ENCODE data around the gene IRF5.

The IRF5 gene

DNA sequence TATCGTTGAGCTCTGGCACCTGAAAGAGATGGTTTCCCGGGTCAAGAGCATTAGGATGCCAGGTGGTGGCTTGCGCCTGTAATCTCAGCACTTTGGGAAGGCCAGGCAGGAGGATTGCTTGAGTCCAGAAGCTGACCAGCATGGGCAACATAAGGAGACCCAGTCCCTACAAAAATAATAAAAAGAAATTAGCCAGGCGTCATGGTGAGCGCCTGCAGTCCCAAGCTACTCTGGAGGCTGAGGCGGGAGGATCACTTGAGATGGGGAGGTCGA lies 21.1 kb upstream of the IRF5 start:
- H3K9ac ChIP-seq (ENCODE audit: low read length) = no peak overlapping the region
- no peaks in the 10 kb centered on the region for H3K9me3 ChIP-seq (replicated peaks; ENCODE audit: insufficient read depth, low read length)
- H3K4me2 ChIP-seq (ENCODE audit: low read depth, low read length) = no peak overlapping the region
- H3K4me3 ChIP-seq (ENCODE audit: low read length) = no peak overlapping the region
- H3K27me3 ChIP-seq (replicated peaks; ENCODE audit: insufficient read depth, low read length) = peaks cover 9% of the 10 kb centered on the region
- TF ChIP-seq EZH2phosphoT487 (IDR thresholded peaks at IDR 0.05; ENCODE audit: low read length) = no peak
- no peak for TF ChIP-seq EZH2 (optimal IDR thresholded peaks at IDR 0.05; ENCODE audit: low read depth, low read length)
- TF ChIP-seq, protein P1, sequence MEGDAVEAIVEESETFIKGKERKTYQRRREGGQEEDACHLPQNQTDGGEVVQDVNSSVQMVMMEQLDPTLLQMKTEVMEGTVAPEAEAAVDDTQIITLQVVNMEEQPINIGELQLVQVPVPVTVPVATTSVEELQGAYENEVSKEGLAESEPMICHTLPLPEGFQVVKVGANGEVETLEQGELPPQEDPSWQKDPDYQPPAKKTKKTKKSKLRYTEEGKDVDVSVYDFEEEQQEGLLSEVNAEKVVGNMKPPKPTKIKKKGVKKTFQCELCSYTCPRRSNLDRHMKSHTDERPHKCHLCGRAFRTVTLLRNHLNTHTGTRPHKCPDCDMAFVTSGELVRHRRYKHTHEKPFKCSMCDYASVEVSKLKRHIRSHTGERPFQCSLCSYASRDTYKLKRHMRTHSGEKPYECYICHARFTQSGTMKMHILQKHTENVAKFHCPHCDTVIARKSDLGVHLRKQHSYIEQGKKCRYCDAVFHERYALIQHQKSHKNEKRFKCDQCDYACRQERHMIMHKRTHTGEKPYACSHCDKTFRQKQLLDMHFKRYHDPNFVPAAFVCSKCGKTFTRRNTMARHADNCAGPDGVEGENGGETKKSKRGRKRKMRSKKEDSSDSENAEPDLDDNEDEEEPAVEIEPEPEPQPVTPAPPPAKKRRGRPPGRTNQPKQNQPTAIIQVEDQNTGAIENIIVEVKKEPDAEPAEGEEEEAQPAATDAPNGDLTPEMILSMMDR (IDR thresholded peaks at IDR 0.05; ENCODE audit: low read length) = no peak
- H3K79me2 ChIP-seq (ENCODE audit: low read length) = no peaks in the 10 kb centered on the region
- DNase-seq = no peak
- peaks cover 11% of the 10 kb centered on the region for H3K4me1 ChIP-seq (ENCODE audit: low read length)
- no peaks in the 10 kb centered on the region for H3K36me3 ChIP-seq (replicated peaks; ENCODE audit: insufficient read depth, low read length)
- H4K20me1 ChIP-seq (ENCODE audit: insufficient read depth, low read length) = no peaks in the 10 kb centered on the region
- no peak overlapping the region for H2AFZ ChIP-seq (ENCODE audit: low read length)
- H3F3A ChIP-seq (ENCODE audit: insufficient read depth, low read length) = no peaks in the 10 kb centered on the region
- no peak overlapping the region for H3K27ac ChIP-seq (ENCODE audit: low read length)
- H3K9me2 ChIP-seq (replicated peaks; ENCODE audit: insufficient read depth, low read length) = no peaks in the 10 kb centered on the region

DNA sequence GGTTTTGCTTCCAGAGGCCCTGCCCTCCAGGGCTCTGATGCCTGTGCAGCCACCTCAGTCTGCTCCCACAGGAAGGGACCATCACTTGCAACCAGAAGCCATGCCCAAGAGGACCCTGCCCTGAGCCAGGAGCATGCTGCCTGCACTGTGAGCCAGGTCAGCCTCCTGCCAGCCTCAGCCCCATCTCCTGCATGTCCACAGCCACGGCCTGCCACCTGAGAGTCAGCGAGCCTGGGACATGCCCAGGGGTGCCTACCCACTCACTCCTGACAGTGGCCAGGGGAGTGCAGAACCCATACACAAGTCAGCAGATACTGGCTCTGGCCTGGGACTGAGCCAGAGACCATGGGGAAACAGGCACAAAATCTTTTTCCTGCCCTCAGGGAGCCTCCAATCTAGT lies 20.6 kb upstream of the IRF5 start:
- Histone ChIP-seq H3K9me3 (replicated peaks; ENCODE audit: insufficient read depth, low read length) (no peaks in the 10 kb centered on the region), H3K9me2 (replicated peaks; ENCODE audit: insufficient read depth, low read length) (no peaks in the 10 kb centered on the region), H3K79me2 (ENCODE audit: low read length) (no peaks in the 10 kb centered on the region), H3K4me2 (ENCODE audit: low read depth, low read length) (no peak overlapping the region), H2AFZ (ENCODE audit: low read length) (no peak overlapping the region), H3K4me1 (ENCODE audit: low read length) (peaks cover 11% of the 10 kb centered on the region), H3K4me3 (ENCODE audit: low read length) (no peak overlapping the region), H3K36me3 (replicated peaks; ENCODE audit: insufficient read depth, low read length) (no peaks in the 10 kb centered on the region), H3K27me3 (replicated peaks; ENCODE audit: insufficient read depth, low read length) (peaks cover 9% of the 10 kb centered on the region), H3K9ac (ENCODE audit: low read length) (no peak overlapping the region), H3K27ac (ENCODE audit: low read length) (no peak overlapping the region), H4K20me1 (ENCODE audit: insufficient read depth, low read length) (no peaks in the 10 kb centered on the region), H3F3A (ENCODE audit: insufficient read depth, low read length) (no peaks in the 10 kb centered on the region)
- no peak for TF ChIP-seq EZH2 (optimal IDR thresholded peaks at IDR 0.05; ENCODE audit: low read depth, low read length)
- DNase-seq = no peak

DNA sequence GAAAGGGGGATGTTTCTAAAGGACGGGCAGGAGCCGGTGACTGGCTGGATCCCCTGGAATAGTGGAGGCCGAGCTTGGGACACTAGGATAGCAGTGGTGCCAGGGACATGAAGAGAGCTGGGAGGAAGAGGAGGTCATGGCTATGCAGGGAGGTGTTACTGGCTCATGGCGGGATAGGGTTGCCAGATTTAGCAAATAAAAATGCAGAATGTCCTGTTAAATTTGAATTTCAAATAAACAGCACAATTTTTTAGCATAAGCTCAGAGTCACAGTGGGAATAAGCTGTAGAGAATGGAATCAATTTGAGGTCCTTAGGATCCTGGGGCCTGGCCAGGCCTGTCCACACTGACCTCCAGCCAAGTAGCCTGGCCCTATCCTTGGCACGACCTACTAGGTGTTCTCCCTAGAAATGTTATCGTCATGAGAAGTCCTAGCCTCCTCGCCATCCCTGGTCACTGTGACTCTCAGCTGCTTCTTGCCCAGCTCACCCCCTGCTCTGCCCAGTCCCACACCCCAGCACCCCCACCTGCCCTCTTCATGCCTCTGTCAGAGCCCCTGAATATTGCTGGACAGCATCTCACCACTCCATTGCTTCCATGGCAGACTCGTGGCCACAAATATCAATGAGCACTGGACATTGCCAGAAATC lies 19.6 kb upstream of the IRF5 start:
- H3K4me1 ChIP-seq (ENCODE audit: low read length) = peaks cover 11% of the 10 kb centered on the region
- peaks cover 9% of the 10 kb centered on the region for H3K27me3 ChIP-seq (replicated peaks; ENCODE audit: insufficient read depth, low read length)
- DNase-seq = no peak

DNA sequence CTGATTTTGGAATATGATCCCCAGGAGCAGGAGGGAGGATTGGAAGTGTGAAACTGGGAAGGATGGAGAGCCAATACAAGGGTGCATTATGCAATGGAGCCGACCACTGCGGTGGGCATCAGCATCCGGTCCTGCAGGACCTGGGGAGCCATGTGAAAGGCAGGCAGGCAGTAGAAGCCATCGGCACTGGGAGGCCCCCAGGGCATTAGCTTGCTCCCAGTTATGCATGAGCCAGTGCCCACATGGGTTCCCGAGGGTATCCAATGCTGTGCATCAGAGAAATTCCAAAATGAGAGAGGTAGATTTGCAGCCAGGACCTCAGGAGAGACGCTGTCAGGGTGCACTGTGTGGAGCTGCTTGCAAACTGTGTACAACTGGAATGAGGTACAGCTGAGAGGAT lies 18.5 kb upstream of the IRF5 start:
- H3K9me2 ChIP-seq (replicated peaks; ENCODE audit: insufficient read depth, low read length) = no peaks in the 10 kb centered on the region
- H4K20me1 ChIP-seq (ENCODE audit: insufficient read depth, low read length) = no peaks in the 10 kb centered on the region
- H3K9me3 ChIP-seq (replicated peaks; ENCODE audit: insufficient read depth, low read length) = no peaks in the 10 kb centered on the region
- peaks cover 11% of the 10 kb centered on the region for H3K4me1 ChIP-seq (ENCODE audit: low read length)
- peak overlapping the region; percentile 15; the same call in 1 of the 2 replicates for H3K4me2 ChIP-seq (ENCODE audit: low read depth, low read length)
- H2AFZ ChIP-seq (ENCODE audit: low read length) = peak overlapping the region; percentile 47
- no peak overlapping the region for H3K9ac ChIP-seq (ENCODE audit: low read length)
- no peaks in the 10 kb centered on the region for H3F3A ChIP-seq (ENCODE audit: insufficient read depth, low read length)
- H3K27ac ChIP-seq (ENCODE audit: low read length) = no peak overlapping the region
- no peaks in the 10 kb centered on the region for H3K79me2 ChIP-seq (ENCODE audit: low read length)
- peak; percentile 41 for DNase-seq
- no peak for TF ChIP-seq EZH2 (optimal IDR thresholded peaks at IDR 0.05; ENCODE audit: low read depth, low read length)
- no peak for TF ChIP-seq EZH2phosphoT487 (IDR thresholded peaks at IDR 0.05; ENCODE audit: low read length)
- TF ChIP-seq, protein P1 (IDR thresholded peaks at IDR 0.05; ENCODE audit: low read length) = no peak
- no peaks in the 10 kb centered on the region for H3K36me3 ChIP-seq (replicated peaks; ENCODE audit: insufficient read depth, low read length)
- peaks cover 6% of the 10 kb centered on the region for H3K27me3 ChIP-seq (replicated peaks; ENCODE audit: insufficient read depth, low read length)
- no peak overlapping the region for H3K4me3 ChIP-seq (ENCODE audit: low read length)

More for the DNA sequence above, 19.6 kb upstream of the IRF5 start:
- Histone ChIP-seq H3K79me2 (ENCODE audit: low read length) (no peaks in the 10 kb centered on the region), H3K9ac (ENCODE audit: low read length) (no peak overlapping the region), H2AFZ (ENCODE audit: low read length) (no peak overlapping the region), H3K4me2 (ENCODE audit: low read depth, low read length) (no peak overlapping the region), H3K27ac (ENCODE audit: low read length) (no peak overlapping the region), H3K9me3 (replicated peaks; ENCODE audit: insufficient read depth, low read length) (no peaks in the 10 kb centered on the region), H3K9me2 (replicated peaks; ENCODE audit: insufficient read depth, low read length) (no peaks in the 10 kb centered on the region), H4K20me1 (ENCODE audit: insufficient read depth, low read length) (no peaks in the 10 kb centered on the region), H3K4me3 (ENCODE audit: low read length) (no peak overlapping the region), H3F3A (ENCODE audit: insufficient read depth, low read length) (no peaks in the 10 kb centered on the region), H3K36me3 (replicated peaks; ENCODE audit: insufficient read depth, low read length) (no peaks in the 10 kb centered on the region)
- TF ChIP-seq EZH2phosphoT487 (IDR thresholded peaks at IDR 0.05; ENCODE audit: low read length) = no peak
- TF ChIP-seq, protein P1 (IDR thresholded peaks at IDR 0.05; ENCODE audit: low read length) = no peak
- no peak for TF ChIP-seq EZH2 (optimal IDR thresholded peaks at IDR 0.05; ENCODE audit: low read depth, low read length)

Measured in MM.1S (cell line).